ENCODE measurements around the gene NRG3. TPM values are rescaled to one million over a fixed set of nuclear protein-coding genes. Genes with fewer than 3 reads are reported as not detected.

NRG3 gene
- total and polyA plus RNA-seq, 12 donors = 0.46 to 3.8 (median 1.3) TPM

DNA sequence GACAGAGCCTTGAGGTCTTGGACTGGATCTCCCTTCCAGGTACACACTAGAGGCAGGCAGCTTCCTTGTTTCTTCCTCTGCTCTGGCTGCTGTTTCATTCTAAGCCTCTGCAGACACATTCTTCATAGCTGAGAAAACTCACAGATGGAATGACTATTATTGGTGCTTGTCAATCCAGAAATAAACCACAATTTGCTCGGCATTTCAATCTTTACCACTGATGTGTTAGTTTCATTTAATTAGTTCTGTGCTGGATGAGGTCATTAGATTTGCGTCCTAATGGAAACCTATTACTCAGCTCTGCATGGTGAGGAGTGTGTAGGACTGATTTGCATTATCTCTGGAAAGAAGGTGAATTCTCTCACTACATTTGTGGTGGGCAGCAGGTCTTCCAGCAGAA, 392.5 kb downstream of the NRG3 start:
- 72 to 83% (median 81%) methylated on average over 2 of the region's 2 CpGs for WGBS, 4 donors
- H3K27ac ChIP-seq = no peak overlapping the region
- H3K4me3 ChIP-seq = no peak overlapping the region
- TF ChIP-seq POLR2A (IDR thresholded peaks at IDR 0.05) = no peak
- TF ChIP-seq, protein P1, sequence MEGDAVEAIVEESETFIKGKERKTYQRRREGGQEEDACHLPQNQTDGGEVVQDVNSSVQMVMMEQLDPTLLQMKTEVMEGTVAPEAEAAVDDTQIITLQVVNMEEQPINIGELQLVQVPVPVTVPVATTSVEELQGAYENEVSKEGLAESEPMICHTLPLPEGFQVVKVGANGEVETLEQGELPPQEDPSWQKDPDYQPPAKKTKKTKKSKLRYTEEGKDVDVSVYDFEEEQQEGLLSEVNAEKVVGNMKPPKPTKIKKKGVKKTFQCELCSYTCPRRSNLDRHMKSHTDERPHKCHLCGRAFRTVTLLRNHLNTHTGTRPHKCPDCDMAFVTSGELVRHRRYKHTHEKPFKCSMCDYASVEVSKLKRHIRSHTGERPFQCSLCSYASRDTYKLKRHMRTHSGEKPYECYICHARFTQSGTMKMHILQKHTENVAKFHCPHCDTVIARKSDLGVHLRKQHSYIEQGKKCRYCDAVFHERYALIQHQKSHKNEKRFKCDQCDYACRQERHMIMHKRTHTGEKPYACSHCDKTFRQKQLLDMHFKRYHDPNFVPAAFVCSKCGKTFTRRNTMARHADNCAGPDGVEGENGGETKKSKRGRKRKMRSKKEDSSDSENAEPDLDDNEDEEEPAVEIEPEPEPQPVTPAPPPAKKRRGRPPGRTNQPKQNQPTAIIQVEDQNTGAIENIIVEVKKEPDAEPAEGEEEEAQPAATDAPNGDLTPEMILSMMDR (IDR thresholded peaks at IDR 0.05) = no peak
- DNase-seq = no peak
- intact Hi-C loops (cut with DNase I) = no loop called here
- no peaks in the 10 kb centered on the region for H3K4me1 ChIP-seq (replicated peaks in 1 of 2)
- H3K9me3 ChIP-seq (replicated peaks in 1 of 3) = peaks cover 0 to 5% (median 0%) of the 10 kb centered on the region in 3 donors
- no peaks in the 10 kb centered on the region for H3K27me3 ChIP-seq
- no peaks in the 10 kb centered on the region for H3K36me3 ChIP-seq (replicated peaks in 1 of 2)

DNA sequence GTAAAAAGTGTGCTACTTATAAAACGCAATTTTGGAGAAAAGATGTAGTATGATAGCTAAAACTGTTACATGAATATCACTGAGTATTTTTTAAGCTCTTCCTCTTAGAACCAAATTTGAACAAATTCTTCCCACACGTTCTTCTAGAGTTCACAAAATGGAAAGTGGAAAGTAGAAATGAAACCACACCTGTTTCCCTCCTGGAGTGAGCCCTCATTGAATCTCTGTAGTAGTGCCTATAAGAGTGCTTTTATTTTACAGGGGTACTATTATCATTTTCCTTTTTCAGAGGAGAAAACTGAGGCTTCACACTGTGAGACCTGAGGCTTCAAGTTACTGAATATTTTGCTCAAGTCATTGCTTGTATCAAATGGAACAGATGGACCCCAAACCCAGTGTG, 393.0 kb downstream of the NRG3 start:
- H3K27ac ChIP-seq = no peak overlapping the region
- no peak for DNase-seq
- H3K27me3 ChIP-seq = no peaks in the 10 kb centered on the region
- H3K36me3 ChIP-seq (replicated peaks in 1 of 2) = no peaks in the 10 kb centered on the region
- H3K4me3 ChIP-seq = no peak overlapping the region
- WGBS, 4 donors = 72 to 86% (median 77%) methylated on average over 2 of the region's 2 CpGs
- intact Hi-C loops (cut with DNase I) = no loop called here
- peaks cover 0 to 5% (median 0%) of the 10 kb centered on the region in 3 donors for H3K9me3 ChIP-seq (replicated peaks in 1 of 3)
- H3K4me1 ChIP-seq (replicated peaks in 1 of 2) = no peaks in the 10 kb centered on the region
- TF ChIP-seq, protein P1 (IDR thresholded peaks at IDR 0.05) = no peak
- no peak for TF ChIP-seq POLR2A (IDR thresholded peaks at IDR 0.05)

DNA sequence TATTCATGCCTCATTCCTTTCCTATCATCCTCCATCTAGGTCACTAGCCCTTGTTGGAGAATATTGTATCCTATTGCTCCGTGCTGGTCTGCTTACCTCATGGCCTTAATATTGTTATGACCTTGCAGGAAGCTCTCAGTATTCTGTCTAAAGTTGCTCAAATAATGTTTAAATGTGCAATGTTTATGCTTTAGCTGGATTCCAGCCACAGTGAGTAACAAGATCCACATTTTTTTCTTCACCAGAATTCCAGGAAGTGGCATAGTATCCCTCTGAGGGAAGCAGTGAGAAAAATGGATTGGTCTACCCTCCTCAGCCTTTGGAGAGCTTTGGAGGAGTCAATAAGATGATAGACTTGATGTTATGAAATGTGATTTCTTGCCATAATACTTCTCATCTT, 402.6 kb downstream of the NRG3 start:
- Histone ChIP-seq H3K36me3 (replicated peaks in 1 of 2) (no peaks in the 10 kb centered on the region), H3K27me3 (no peaks in the 10 kb centered on the region), H3K9me3 (replicated peaks in 1 of 3) (peaks cover 0 to 4% (median 0%) of the 10 kb centered on the region in 3 donors), H3K4me1 (replicated peaks in 1 of 2) (no peaks in the 10 kb centered on the region), H3K27ac (no peak overlapping the region), H3K4me3 (no peak overlapping the region)
- no peak for DNase-seq
- intact Hi-C loops (cut with DNase I) = no loop called here
- TF ChIP-seq, protein P1 (IDR thresholded peaks at IDR 0.05) = no peak
- TF ChIP-seq POLR2A (IDR thresholded peaks at IDR 0.05) = no peak
- WGBS, 4 donors = 78 to 89% (median 81%) methylated on average over 1 of the region's 1 CpG

DNA sequence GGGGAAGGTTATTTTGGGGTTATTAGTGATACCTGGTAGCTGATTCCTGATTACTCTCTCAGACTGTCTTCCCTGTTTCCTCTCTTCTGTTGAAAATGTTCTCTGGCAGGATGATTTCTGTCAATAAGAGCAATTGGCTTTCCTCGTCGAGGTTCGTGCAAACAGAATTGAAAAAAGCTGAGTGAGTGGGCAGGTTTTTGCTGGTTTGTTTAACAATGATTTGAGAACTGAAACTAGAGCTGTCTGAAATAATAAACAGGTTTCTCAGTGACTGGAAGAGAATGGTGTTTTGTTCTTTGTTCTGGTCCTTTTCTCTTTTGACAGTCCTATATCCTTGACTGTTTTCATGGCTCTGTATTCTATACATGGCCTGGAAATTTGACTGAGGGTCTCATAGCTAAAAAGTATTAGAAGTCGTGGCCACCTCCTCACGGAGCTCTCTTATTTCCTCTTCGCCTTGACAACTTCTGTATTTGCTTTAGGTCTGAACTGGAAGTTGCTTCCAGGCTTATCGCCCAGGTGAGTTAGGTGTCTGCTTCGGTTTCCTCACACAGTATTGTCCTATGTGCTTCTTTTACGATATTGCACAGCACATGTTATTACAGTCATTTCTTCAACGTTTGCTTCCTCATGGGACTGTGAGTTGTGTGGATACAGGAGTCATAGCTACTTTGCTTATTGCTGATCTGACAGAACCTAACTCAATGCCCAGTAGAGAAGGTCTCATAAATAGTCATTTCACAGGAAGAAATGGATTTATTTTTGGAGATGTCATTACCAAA, 403.6 kb downstream of the NRG3 start:
- no peak for DNase-seq
- H3K36me3 ChIP-seq (replicated peaks in 1 of 2) = no peaks in the 10 kb centered on the region
- H3K9me3 ChIP-seq (replicated peaks in 1 of 3) = peaks cover 0 to 4% (median 0%) of the 10 kb centered on the region in 3 donors
- intact Hi-C loops (cut with DNase I) = no loop called here
- TF ChIP-seq POLR2A (IDR thresholded peaks at IDR 0.05) = no peak
- TF ChIP-seq, protein P1 (IDR thresholded peaks at IDR 0.05) = no peak
- no peak overlapping the region for H3K27ac ChIP-seq
- H3K4me3 ChIP-seq = no peak overlapping the region
- H3K27me3 ChIP-seq = no peaks in the 10 kb centered on the region
- H3K4me1 ChIP-seq (replicated peaks in 1 of 2) = no peaks in the 10 kb centered on the region
- 76 to 82% (median 79%) methylated on average over 10 of the region's 10 CpGs for WGBS, 4 donors
